Measurements from ENCODE around the gene DNMT3B.

DNMT3B gene

GRCh38 chr20:32808438-32808837, 46.3 kb downstream of the DNMT3B start:
- no peak for TF ChIP-seq EZH2 (IDR thresholded peaks at IDR 0.05; ENCODE audit: borderline replicate concordance, low read depth, low read length, severe bottlenecking)
- no peak for TF ChIP-seq CTCF (IDR thresholded peaks at IDR 0.05; ENCODE audit: borderline replicate concordance, extremely low read depth, low read length, poor library complexity, severe bottlenecking)
- H4K20me1 ChIP-seq (ENCODE audit: insufficient read depth, low read length), result no peaks in the 10 kb centered on the region
- no peak overlapping the region for H3K4me3 ChIP-seq (ENCODE audit: low read depth in 1 of 2, low read length in 2 of 2)

GRCh38 chr20:32809907-32810306, 47.7 kb downstream of the DNMT3B start:
- Histone ChIP-seq H3K4me2 (ENCODE audit: insufficient read depth, low read length) (no peak overlapping the region), H4K20me1 (ENCODE audit: insufficient read depth, low read length) (no peaks in the 10 kb centered on the region), H3K9me3 (ENCODE audit: insufficient read depth, low read length, severe bottlenecking) (no peaks in the 10 kb centered on the region), H3K4me1 (ENCODE audit: insufficient read depth, low read length) (no peaks in the 10 kb centered on the region), H3K79me2 (ENCODE audit: insufficient read depth, low read length) (no peaks in the 10 kb centered on the region), H3K4me3 (ENCODE audit: low read depth in 1 of 2, low read length in 2 of 2) (no peak overlapping the region), H3K9ac (ENCODE audit: low read depth, low read length) (no peak overlapping the region), H3K36me3 (ENCODE audit: insufficient read depth, low read length) (peaks cover 27% of the 10 kb centered on the region), H3K27me3 (ENCODE audit: insufficient read depth, low read length, poor library complexity) (no peaks in the 10 kb centered on the region), H2AFZ (ENCODE audit: low read depth, low read length) (no peak overlapping the region), H3K27ac (ENCODE audit: low read length) (no peak overlapping the region)
- TF ChIP-seq CTCF (IDR thresholded peaks at IDR 0.05; ENCODE audit: borderline replicate concordance, extremely low read depth, low read length, poor library complexity, severe bottlenecking), result no peak
- TF ChIP-seq EZH2 (IDR thresholded peaks at IDR 0.05; ENCODE audit: borderline replicate concordance, low read depth, low read length, severe bottlenecking), result no peak
- DNase-seq (no peak), ATAC-seq (ENCODE audit: insufficient read depth, low read depth) (no peak)

More at GRCh38 chr20:32808438-32808837, 46.3 kb downstream of the DNMT3B start:
- Histone ChIP-seq H2AFZ (ENCODE audit: low read depth, low read length) (no peak overlapping the region), H3K4me1 (ENCODE audit: insufficient read depth, low read length) (no peaks in the 10 kb centered on the region), H3K79me2 (ENCODE audit: insufficient read depth, low read length) (no peaks in the 10 kb centered on the region), H3K36me3 (ENCODE audit: insufficient read depth, low read length) (peaks cover 29% of the 10 kb centered on the region), H3K27ac (ENCODE audit: low read length) (no peak overlapping the region), H3K27me3 (ENCODE audit: insufficient read depth, low read length, poor library complexity) (no peaks in the 10 kb centered on the region), H3K9me3 (ENCODE audit: insufficient read depth, low read length, severe bottlenecking) (no peaks in the 10 kb centered on the region), H3K4me2 (ENCODE audit: insufficient read depth, low read length) (no peak overlapping the region), H3K9ac (ENCODE audit: low read depth, low read length) (no peak overlapping the region)
- ATAC-seq (ENCODE audit: insufficient read depth, low read depth) (no peak), DNase-seq (no peak)

GRCh38 chr20:32810941-32811340, 48.8 kb downstream of the DNMT3B start:
- H3K4me1 ChIP-seq (ENCODE audit: insufficient read depth, low read length), result no peaks in the 10 kb centered on the region
- H3K9me3 ChIP-seq (ENCODE audit: insufficient read depth, low read length, severe bottlenecking), result no peaks in the 10 kb centered on the region
- H2AFZ ChIP-seq (ENCODE audit: low read depth, low read length), result no peak overlapping the region
- H3K4me2 ChIP-seq (ENCODE audit: insufficient read depth, low read length), result no peak overlapping the region
- H3K79me2 ChIP-seq (ENCODE audit: insufficient read depth, low read length), result no peaks in the 10 kb centered on the region
- no peak overlapping the region for H3K27ac ChIP-seq (ENCODE audit: low read length)
- no peaks in the 10 kb centered on the region for H4K20me1 ChIP-seq (ENCODE audit: insufficient read depth, low read length)
- TF ChIP-seq CTCF (IDR thresholded peaks at IDR 0.05; ENCODE audit: borderline replicate concordance, extremely low read depth, low read length, poor library complexity, severe bottlenecking) (no peak), EZH2 (IDR thresholded peaks at IDR 0.05; ENCODE audit: borderline replicate concordance, low read depth, low read length, severe bottlenecking) (no peak)
- ATAC-seq (ENCODE audit: insufficient read depth, low read depth) (no peak), DNase-seq (no peak)
- H3K9ac ChIP-seq (ENCODE audit: low read depth, low read length), result no peak overlapping the region
- no peak overlapping the region for H3K4me3 ChIP-seq (ENCODE audit: low read depth in 1 of 2, low read length in 2 of 2)
- H3K27me3 ChIP-seq (ENCODE audit: insufficient read depth, low read length, poor library complexity), result no peaks in the 10 kb centered on the region
- peaks cover 21% of the 10 kb centered on the region for H3K36me3 ChIP-seq (ENCODE audit: insufficient read depth, low read length)

- Histone ChIP-seq H2AFZ (ENCODE audit: low read depth, low read length) (no peak overlapping the region), H3K4me1 (ENCODE audit: insufficient read depth, low read length) (no peaks in the 10 kb centered on the region), H3K79me2 (ENCODE audit: insufficient read depth, low read length) (no peaks in the 10 kb centered on the region), H3K27me3 (ENCODE audit: insufficient read depth, low read length, poor library complexity) (no peaks in the 10 kb centered on the region), H3K36me3 (ENCODE audit: insufficient read depth, low read length) (peaks cover 15% of the 10 kb centered on the region), H4K20me1 (ENCODE audit: insufficient read depth, low read length) (no peaks in the 10 kb centered on the region), H3K9me3 (ENCODE audit: insufficient read depth, low read length, severe bottlenecking) (no peaks in the 10 kb centered on the region), H3K9ac (ENCODE audit: low read depth, low read length) (no peak overlapping the region), H3K27ac (ENCODE audit: low read length) (no peak overlapping the region), H3K4me2 (ENCODE audit: insufficient read depth, low read length) (no peak overlapping the region), H3K4me3 (ENCODE audit: low read depth in 1 of 2, low read length in 2 of 2) (no peak overlapping the region)
- DNase-seq (no peak), ATAC-seq (ENCODE audit: insufficient read depth, low read depth) (no peak)
- TF ChIP-seq EZH2 (IDR thresholded peaks at IDR 0.05; ENCODE audit: borderline replicate concordance, low read depth, low read length, severe bottlenecking) (no peak), CTCF (IDR thresholded peaks at IDR 0.05; ENCODE audit: borderline replicate concordance, extremely low read depth, low read length, poor library complexity, severe bottlenecking) (no peak)
Observed at GRCh38 chr20:32811886-32812285, 49.7 kb downstream of the DNMT3B start.

Data from DND-41 (cell line).